Omental fat pad (tissue), 4 donors: ENCODE measurements around the gene OR5M10. TPM values are rescaled to one million over a fixed set of nuclear protein-coding genes. Genes with fewer than 3 reads are reported as not detected.
A peak's percentile ranks its signal among the peaks of the same experiment; 100 is the strongest.
"Not testable (repeated sequence)": the region's sequence is repeated elsewhere in the genome, so short reads cannot be mapped to it uniquely, and the experiment has no call there.

Source experiments
- ATAC-seq: fragments of 150-250 bp; one replicate; pipeline ENCODE4 v1.9.1; 2016; ENCODE audit warnings: mild to moderate bottlenecking, moderate library complexity; ENCODE audit not compliant: low FRiP score
- DNase-seq: peaks from one replicate; pipeline ENCODE4 v3.0.0-alpha.2; 2019; ENCODE audit warnings: low spot score
- total RNA-seq, 4 donors: library from RNA; depleted of rRNA; stranded (reverse); fragments of >200 nt; gene quantifications; one replicate each; pipeline ENCODE4 v1.1.0, GENCODE V29; 2016
- TF ChIP-seq, protein P1 (sequence below), 3 donors: fragments of 450-650 bp; IDR thresholded peaks; one replicate each; pipeline ENCODE4 v1.5.1; 2016 to 2017; ENCODE audit warnings: antibody characterized with exemption in 3 of 3, mild to moderate bottlenecking in 3 of 3, moderate library complexity in 2 of 3

Gene OR5M10
- total RNA-seq: not detected

DNA sequence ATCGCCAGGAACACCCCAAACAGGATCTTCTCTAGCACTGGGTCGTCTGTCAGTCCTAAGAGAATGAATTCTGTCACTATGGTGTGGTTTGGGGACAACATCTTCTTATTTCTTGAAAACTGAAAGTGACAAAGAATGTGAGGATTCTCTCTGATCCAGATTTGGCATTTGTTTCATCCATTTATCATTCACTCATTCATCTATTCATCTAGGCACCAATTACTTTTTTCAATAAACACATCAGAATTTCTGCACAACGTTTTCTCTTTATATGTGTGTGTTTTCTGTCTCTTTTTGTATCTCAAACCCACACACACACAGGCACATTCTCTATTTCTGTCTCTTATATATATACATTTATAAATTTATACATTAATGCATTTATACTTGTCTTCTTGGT lies at the start of gene OR5M10:
OR5M10 (minus strand) TSS at position 101 of the 400 bp plus-strand sequence; CDS start at position 101, 0 bp downstream.
- TF ChIP-seq, protein P1, sequence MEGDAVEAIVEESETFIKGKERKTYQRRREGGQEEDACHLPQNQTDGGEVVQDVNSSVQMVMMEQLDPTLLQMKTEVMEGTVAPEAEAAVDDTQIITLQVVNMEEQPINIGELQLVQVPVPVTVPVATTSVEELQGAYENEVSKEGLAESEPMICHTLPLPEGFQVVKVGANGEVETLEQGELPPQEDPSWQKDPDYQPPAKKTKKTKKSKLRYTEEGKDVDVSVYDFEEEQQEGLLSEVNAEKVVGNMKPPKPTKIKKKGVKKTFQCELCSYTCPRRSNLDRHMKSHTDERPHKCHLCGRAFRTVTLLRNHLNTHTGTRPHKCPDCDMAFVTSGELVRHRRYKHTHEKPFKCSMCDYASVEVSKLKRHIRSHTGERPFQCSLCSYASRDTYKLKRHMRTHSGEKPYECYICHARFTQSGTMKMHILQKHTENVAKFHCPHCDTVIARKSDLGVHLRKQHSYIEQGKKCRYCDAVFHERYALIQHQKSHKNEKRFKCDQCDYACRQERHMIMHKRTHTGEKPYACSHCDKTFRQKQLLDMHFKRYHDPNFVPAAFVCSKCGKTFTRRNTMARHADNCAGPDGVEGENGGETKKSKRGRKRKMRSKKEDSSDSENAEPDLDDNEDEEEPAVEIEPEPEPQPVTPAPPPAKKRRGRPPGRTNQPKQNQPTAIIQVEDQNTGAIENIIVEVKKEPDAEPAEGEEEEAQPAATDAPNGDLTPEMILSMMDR (IDR thresholded peaks at IDR 0.05): no peak
- ATAC-seq: no peak
- DNase-seq: no peak

DNA sequence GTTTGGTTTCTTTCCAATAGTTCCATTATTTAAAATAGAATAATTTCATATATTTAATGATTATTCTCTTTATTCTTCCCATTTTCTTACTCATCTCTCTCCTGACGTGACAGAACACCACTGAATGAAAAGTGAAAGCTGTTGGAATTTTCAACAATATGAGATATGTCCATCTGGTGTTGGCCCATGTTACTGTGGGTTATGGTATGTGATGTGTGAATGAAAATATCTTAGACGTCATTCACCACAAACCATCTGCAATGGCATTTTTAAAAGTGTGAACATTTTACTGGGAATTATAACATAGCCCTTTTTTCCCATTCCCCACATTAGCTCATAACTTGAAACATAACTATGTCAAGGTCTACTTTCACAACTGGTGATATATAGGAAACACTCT lies 48.4 kb upstream of the OR5M10 start:
- ATAC-seq (no peak), DNase-seq (no peak)
- TF ChIP-seq, protein P1 (IDR thresholded peaks at IDR 0.05): no peak

DNA sequence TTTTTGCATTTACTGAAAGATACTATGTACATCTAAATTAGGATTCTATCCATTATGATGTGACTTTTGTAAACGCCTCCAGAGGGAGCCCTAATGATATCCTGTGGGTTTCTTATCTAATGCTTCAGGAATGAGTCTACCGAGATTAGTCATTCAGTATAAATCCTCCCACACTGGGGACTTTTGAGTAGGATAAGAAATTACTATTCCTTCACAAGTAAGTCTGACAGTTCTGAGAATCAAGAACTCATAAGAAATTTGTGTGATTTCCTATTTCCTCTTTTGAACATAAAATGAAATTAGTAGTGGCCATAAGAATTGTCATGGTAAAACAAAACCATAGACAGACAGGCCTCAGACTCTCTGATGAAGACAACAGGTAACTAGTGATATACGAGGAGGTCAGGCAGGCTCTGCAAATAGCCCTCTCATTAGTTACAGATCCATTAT lies 47.2 kb upstream of the OR5M10 start:
- ATAC-seq: peak; percentile 97
- no peak for DNase-seq
- TF ChIP-seq, protein P1 (IDR thresholded peaks at IDR 0.05): no peak

DNA sequence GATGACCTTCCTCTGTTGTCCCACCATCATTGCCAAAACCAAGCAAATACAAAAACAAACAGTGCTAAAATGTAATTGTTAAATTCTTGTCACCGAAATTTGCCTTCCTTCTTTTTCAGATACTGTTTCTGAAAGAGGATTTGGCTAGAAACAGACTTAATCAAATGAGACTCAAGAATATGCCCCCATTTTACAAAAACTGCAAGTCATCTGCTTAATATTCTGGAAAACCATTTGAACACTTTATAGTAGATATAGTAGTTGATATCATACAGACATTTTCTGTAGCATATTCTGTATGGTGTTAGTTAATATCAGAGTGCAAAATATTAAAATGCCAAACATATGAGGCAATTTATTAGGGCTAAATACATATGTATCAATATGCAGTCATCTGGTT lies 33.7 kb upstream of the OR5M10 start:
- ATAC-seq (no peak), DNase-seq (no peak)
- TF ChIP-seq, protein P1 (IDR thresholded peaks at IDR 0.05): no peak

DNA sequence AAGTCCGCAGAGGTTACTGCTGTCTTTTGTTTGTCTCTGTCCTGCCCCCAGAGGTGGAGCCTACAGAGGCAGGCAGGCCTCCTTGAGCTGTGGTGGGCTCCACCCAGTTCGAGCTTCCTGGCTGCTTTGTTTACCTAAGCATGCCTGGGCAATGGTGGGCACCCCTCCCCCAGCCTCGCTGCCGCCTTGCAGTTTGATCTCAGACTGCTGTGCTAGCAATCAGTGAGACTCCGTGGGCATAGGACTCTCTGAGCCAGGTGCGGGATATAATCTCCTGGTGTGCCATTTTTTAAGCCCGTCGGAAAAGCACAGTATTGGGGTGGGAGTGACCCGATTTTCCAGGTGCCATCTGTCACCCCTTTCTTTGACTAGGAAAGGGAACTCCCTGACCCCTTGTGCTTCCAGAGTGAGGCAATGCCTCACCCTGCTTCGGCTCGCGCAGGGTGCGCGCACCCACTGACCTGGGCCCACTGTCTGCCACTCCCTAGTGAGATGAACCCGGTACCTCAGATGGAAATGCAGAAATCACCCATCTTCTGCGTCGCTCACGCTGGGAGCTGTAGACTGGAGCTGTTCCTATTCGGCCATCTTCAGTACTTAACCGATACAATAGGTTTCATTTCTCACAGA lies 14.7 kb upstream of the OR5M10 start:
- ATAC-seq: not testable (repeated sequence)

DNA sequence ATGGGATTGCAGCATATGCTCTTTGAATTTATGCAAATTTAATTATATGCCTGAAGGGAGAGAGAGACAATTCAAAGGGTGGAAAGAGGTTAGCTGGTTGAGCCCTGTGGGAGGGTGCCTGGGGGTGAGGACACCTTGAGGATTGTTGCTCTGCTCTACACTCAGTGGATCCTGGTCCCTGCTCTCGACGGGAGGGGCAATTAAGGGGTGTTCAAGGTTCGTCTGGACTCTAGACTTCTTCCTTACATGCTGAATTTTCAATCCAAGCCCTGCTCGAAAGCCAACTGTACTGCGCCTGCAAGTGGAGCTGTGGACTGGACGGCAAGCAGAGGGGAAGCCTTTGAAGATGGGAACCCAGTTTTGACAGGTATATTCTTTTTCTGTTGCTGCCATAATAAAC lies 18.9 kb downstream of the OR5M10 start:
- DNase-seq: no peak
- TF ChIP-seq, protein P1 (IDR thresholded peaks at IDR 0.05): no peak
- no peak for ATAC-seq

More for the DNA sequence above, 14.7 kb upstream of the OR5M10 start:
- DNase-seq: not testable (repeated sequence)

DNA sequence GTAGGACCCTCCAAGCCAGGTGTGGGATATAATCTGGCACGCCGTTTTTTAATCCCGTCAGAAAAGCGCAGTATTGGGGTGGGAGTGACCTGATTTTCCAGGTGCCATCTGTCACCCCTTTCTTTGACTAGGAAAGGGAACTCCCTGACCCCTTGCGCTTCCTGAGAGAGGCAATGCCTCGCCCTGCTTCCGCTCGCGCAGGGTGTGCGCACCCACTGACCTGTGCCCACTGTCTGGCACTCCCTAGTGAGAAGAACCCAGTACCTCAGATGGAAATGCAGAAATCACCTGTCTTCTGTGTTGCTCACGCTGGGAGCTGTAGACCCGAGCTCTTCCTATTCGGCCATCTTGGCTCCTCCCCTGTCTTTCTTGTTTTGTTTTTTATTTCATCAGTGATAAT lies 22.8 kb downstream of the OR5M10 start:
- ATAC-seq, DNase-seq: not testable (repeated sequence)

DNA sequence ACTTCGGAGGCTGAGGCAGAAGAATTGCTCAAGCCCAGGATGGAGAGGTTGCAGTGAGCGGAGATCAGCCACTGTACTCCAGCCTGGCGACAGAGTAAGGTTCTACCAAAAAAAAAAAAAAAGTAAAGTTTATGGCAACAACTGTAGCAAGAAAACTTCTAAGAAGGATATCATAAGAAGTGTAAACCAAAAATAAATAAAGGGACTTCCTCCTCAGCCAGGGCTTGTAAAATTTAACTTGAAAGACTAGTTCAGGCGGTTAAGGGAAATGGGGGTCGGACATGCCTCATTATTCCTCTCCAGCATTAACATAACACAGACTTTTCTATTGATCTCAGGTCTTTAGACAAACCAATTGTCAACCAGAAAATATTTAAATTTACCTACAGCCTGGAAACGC lies 32.0 kb downstream of the OR5M10 start:
- no peak for DNase-seq
- TF ChIP-seq, protein P1 (IDR thresholded peaks at IDR 0.05): no peak
- no peak for ATAC-seq
